Measurements from ENCODE around the gene CANT1. TPM values are rescaled to one million over a fixed set of nuclear protein-coding genes. Genes with fewer than 3 reads are reported as not detected.

CANT1 gene
- total RNA-seq, 1 experiment from 2014 or later: 33.0 TPM

DNA sequence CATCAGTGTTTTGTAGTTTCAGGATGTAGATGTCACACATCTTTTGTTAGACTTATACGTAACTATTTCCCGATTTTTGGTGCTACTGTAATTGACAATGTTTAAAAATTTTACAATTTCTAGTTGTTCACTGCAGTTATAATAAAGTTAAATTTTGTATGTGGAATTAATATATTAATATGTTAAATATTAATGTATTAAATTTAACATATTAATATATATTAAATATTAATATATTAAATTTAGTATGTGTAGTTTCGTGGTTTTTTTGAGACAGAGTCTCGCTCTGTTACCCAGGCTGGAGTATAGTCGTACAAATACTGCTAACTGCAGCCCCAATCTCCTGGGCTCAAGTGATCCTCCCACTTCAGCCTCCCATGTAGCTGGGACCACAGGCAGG, 24.2 kb downstream of the CANT1 start:
- no peak for DNase-seq
- no peak overlapping the region for H2BK20ac ChIP-seq (ENCODE audit: low read depth, low read length, poor library complexity, severe bottlenecking)
- no peak overlapping the region for H3K27ac ChIP-seq (ENCODE audit: insufficient read length, low read depth, low read length)
- Mint-ChIP-seq H3K36me3 (ENCODE audit: insufficient read depth in 1 of 3, low read depth in 3 of 3) (peaks cover 4 to 7% (median 4%) of the 10 kb centered on the region in 3 experiments), H3K27ac (no peak overlapping the region), H3K27me3 (ENCODE audit: low read depth) (peaks cover 23% of the 10 kb centered on the region), H3K4me3 (no peak overlapping the region), H3K9me3 (no peaks in the 10 kb centered on the region), H3K4me1 (peaks cover 13 to 19% of the 10 kb centered on the region in 2 experiments)
- no peak overlapping the region for H4K5ac ChIP-seq (ENCODE audit: insufficient read length, low read depth, low read length)
- no peak overlapping the region for H2BK5ac ChIP-seq (ENCODE audit: insufficient read length, low read length)
- no peaks in the 10 kb centered on the region for H3K79me2 ChIP-seq (ENCODE audit: insufficient read depth, low read length)
- H3K23ac ChIP-seq (ENCODE audit: insufficient read length, low read depth, low read length): no peak overlapping the region
- no peak overlapping the region for H4K91ac ChIP-seq (ENCODE audit: insufficient read length, low read depth, low read length)
- no peak overlapping the region for H3K14ac ChIP-seq (ENCODE audit: insufficient read depth, low read length)
- H3K4ac ChIP-seq (ENCODE audit: low read depth, low read length): no peak overlapping the region
- H4K8ac ChIP-seq (replicated peaks; ENCODE audit: insufficient read length, low read depth, low read length): no peak overlapping the region
- no peak overlapping the region for H3K4me2 ChIP-seq (ENCODE audit: insufficient read depth, insufficient read length, low read length)
- peaks cover 4% of the 10 kb centered on the region; the same call in 1 of the 2 replicates for H3K4me1 ChIP-seq (ENCODE audit: insufficient read depth, low read length)
- no peaks in the 10 kb centered on the region for H3K23me2 ChIP-seq (ENCODE audit: insufficient read length, low read depth, low read length, poor library complexity, severe bottlenecking)
- no peak overlapping the region for H2BK12ac ChIP-seq (ENCODE audit: insufficient read length, low read depth, low read length)
- H2BK15ac ChIP-seq (ENCODE audit: low read depth, low read length): no peak overlapping the region
- H3K18ac ChIP-seq (ENCODE audit: insufficient read length, low read depth, low read length): no peak overlapping the region
- H3K79me1 ChIP-seq (ENCODE audit: insufficient read depth, low read depth, low read length, poor library complexity, severe bottlenecking): no peaks in the 10 kb centered on the region
- H3T11ph ChIP-seq (ENCODE audit: low read length): no peak overlapping the region
- H2BK120ac ChIP-seq (ENCODE audit: low read depth, low read length, poor library complexity, severe bottlenecking): no peak overlapping the region
- H3K27me3 ChIP-seq (ENCODE audit: insufficient read depth, low read length): no peaks in the 10 kb centered on the region
- H2AFZ ChIP-seq (ENCODE audit: low read length): no peak overlapping the region
- H3K9me3 ChIP-seq (ENCODE audit: control insufficient read depth, low read depth, low read length): no peaks in the 10 kb centered on the region
- TF ChIP-seq, protein P1, sequence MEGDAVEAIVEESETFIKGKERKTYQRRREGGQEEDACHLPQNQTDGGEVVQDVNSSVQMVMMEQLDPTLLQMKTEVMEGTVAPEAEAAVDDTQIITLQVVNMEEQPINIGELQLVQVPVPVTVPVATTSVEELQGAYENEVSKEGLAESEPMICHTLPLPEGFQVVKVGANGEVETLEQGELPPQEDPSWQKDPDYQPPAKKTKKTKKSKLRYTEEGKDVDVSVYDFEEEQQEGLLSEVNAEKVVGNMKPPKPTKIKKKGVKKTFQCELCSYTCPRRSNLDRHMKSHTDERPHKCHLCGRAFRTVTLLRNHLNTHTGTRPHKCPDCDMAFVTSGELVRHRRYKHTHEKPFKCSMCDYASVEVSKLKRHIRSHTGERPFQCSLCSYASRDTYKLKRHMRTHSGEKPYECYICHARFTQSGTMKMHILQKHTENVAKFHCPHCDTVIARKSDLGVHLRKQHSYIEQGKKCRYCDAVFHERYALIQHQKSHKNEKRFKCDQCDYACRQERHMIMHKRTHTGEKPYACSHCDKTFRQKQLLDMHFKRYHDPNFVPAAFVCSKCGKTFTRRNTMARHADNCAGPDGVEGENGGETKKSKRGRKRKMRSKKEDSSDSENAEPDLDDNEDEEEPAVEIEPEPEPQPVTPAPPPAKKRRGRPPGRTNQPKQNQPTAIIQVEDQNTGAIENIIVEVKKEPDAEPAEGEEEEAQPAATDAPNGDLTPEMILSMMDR (conservative IDR thresholded peaks at IDR 0.05): no peak
- H3K9ac ChIP-seq (ENCODE audit: extremely low read depth, insufficient read length, low read length): no peak overlapping the region
- no peak overlapping the region for H3K56ac ChIP-seq (ENCODE audit: insufficient read length, low read depth, low read length)
- no peak overlapping the region for H2AK5ac ChIP-seq (ENCODE audit: insufficient read length, low read length)
- H4K20me1 ChIP-seq (ENCODE audit: control insufficient read depth, insufficient read depth, insufficient read length): no peaks in the 10 kb centered on the region
- WGBS (ENCODE audit: extremely low coverage, insufficient read length, low lambda C conversion rate): no CpG with 5 or more reads among the region's 5 CpGs
